Endothelial cell of umbilical vein (primary cell): ENCODE measurements around the gene SLCO2B1. TPM values are rescaled to one million over a fixed set of nuclear protein-coding genes. Genes with fewer than 3 reads are reported as not detected.

Experiments used
- BruUV-seq: library from RNA; stranded (reverse); fragments of 400-500 nt; replicated peaks from 2 replicates; lab custom pipeline; 2021; lab: Mats Ljungman, UMichigan
- CTCF ChIA-PET: fragments of 300-600, 350-600 bp; sonication (Branson Sonifier 250); formaldehyde crosslinking; loops from one replicate; lab custom pipeline; 2021; ENCODE audit warnings: antibody characterized with exemption, inconsistent platforms; lab: Charles Lee
- POLR2A ChIA-PET: fragments of 300-600, 350-600 bp; sonication (Branson Sonifier 250); formaldehyde crosslinking; loops from one replicate; lab custom pipeline; 2021; ENCODE audit warnings: antibody characterized with exemption, inconsistent platforms; lab: Charles Lee
- DNase-seq: peaks from one replicate; pipeline ENCODE4 v3.0.0-alpha.2; 2011; ENCODE audit warnings: low read depth, low spot score
- FAIRE-seq: peaks from 2 replicates; lab custom pipeline; 2011; peaks lifted over from hg19 to GRCh38; lab: Jason Lieb, UNC
- H2AFZ ChIP-seq: 2 replicates; pipeline ENCODE4 v1.6.0; 2012; ENCODE audit warnings: low read depth, low read length, control low read depth, inconsistent platforms
- H3K27ac ChIP-seq: 2 replicates; pipeline ENCODE4 v1.5.1; 2011; ENCODE audit warnings: low read depth, mild to moderate bottlenecking, control low read depth, low read length, moderate library complexity; ENCODE audit not compliant: insufficient read depth
- H3K27me3 ChIP-seq, 2 experiments: 2 replicates each; pipeline versions ENCODE4 v1.6.0 to v1.6.1; 2011; ENCODE audit warnings: low read length in 2 of 2, mixed read lengths in 1 of 2; ENCODE audit not compliant: control insufficient read depth in 2 of 2, insufficient read depth in 2 of 2
- H3K36me3 ChIP-seq, 2 experiments: 2 replicates in 1 of 2; 3 replicates in 1 of 2; pipeline ENCODE4 v1.5.1; 2011; ENCODE audit warnings: low read length in 2 of 2, mild to moderate bottlenecking in 1 of 2, moderate library complexity in 1 of 2; ENCODE audit not compliant: control insufficient read depth in 2 of 2, insufficient read depth in 2 of 2; ENCODE audit errors: extremely low read depth in 1 of 2
- H3K4me1 ChIP-seq: 3 replicates; pipeline ENCODE4 v1.5.1; 2011; ENCODE audit warnings: mild to moderate bottlenecking, low read length; ENCODE audit not compliant: control insufficient read depth, insufficient read depth; ENCODE audit errors: extremely low read depth
- H3K4me2 ChIP-seq: 2 replicates; pipeline ENCODE4 v1.6.1; 2011; ENCODE audit warnings: low read length, control low read depth, mixed read lengths; ENCODE audit not compliant: insufficient read depth
- H3K4me3 ChIP-seq, 3 experiments: fragments of 200-600 bp in 1 of 3; sonication (generic), shearing (Covaris generic) in 1 of 3; replicated peaks in 1 of 3; 2 replicates each; pipeline ENCODE4 v1.5.1; 2011 to 2016; ENCODE audit warnings: control low read depth in 3 of 3, low read length in 3 of 3, mild to moderate bottlenecking in 2 of 3, inconsistent platforms in 1 of 3, low read depth in 1 of 3, moderate library complexity in 1 of 3; ENCODE audit not compliant: insufficient read depth in 1 of 3
- H3K79me2 ChIP-seq: 2 replicates; pipeline ENCODE4 v1.6.0; 2012; ENCODE audit warnings: low read length, inconsistent platforms; ENCODE audit not compliant: control insufficient read depth, insufficient read depth
- H3K9ac ChIP-seq: replicated peaks from 2 replicates; pipeline ENCODE3; 2011; ENCODE audit warnings: low read length, control low read depth; ENCODE audit not compliant: insufficient read depth; ENCODE audit errors: extremely low read depth
- H3K9me1 ChIP-seq: replicated peaks from 3 replicates; pipeline ENCODE4 v1.6.0; 2011; ENCODE audit warnings: mild to moderate bottlenecking, low read length; ENCODE audit not compliant: control insufficient read depth, insufficient read depth; ENCODE audit errors: extremely low read depth
- H3K9me3 ChIP-seq: replicated peaks from 2 replicates; pipeline ENCODE4 v1.5.1; 2012; ENCODE audit warnings: low read length, inconsistent platforms; ENCODE audit not compliant: control insufficient read depth, insufficient read depth
- H4K20me1 ChIP-seq: replicated peaks from 2 replicates; pipeline ENCODE3; 2011; ENCODE audit warnings: mild to moderate bottlenecking, low read length; ENCODE audit not compliant: control insufficient read depth, insufficient read depth; ENCODE audit errors: extremely low read depth
- EZH2 ChIP-seq: IDR thresholded peaks from 2 replicates; pipeline ENCODE4 v1.6.1; 2012; ENCODE audit warnings: borderline replicate concordance, low read depth, mild to moderate bottlenecking, moderate library complexity, low read length, inconsistent platforms; ENCODE audit not compliant: severe bottlenecking
- FOS ChIP-seq: IDR thresholded peaks from 2 replicates; pipeline ENCODE4 v1.6.1; 2011; ENCODE audit warnings: mild to moderate bottlenecking, low read length, moderate library complexity, borderline replicate concordance; ENCODE audit not compliant: insufficient read depth
- GATA2 ChIP-seq: IDR thresholded peaks from 2 replicates; pipeline ENCODE4 v1.7.0; 2011; ENCODE audit warnings: low read depth, mild to moderate bottlenecking, moderate library complexity, mixed read lengths, low read length; ENCODE audit not compliant: insufficient read length, insufficient read depth
- JUN ChIP-seq: IDR thresholded peaks from 2 replicates; pipeline ENCODE4 v1.6.1; 2011; ENCODE audit warnings: borderline replicate concordance, low read depth; ENCODE audit not compliant: insufficient read length, insufficient read depth
- MYC ChIP-seq: IDR thresholded peaks from one replicate; pipeline ENCODE4 v1.6.1; 2011; ENCODE audit warnings: mild to moderate bottlenecking, low read depth, low read length
- POLR2A ChIP-seq: IDR thresholded peaks from 2 replicates; pipeline ENCODE4 v1.6.1; 2012; ENCODE audit warnings: low read depth, mild to moderate bottlenecking, control low read depth, low read length
- POLR2AphosphoS5 ChIP-seq: IDR thresholded peaks from 2 replicates; pipeline ENCODE4 v1.6.1; 2012; ENCODE audit warnings: low read depth, mild to moderate bottlenecking, control low read depth, low read length, moderate library complexity; ENCODE audit not compliant: insufficient read depth
- dilution Hi-C: fragments of 300-500 bp; cut with MboI; formaldehyde crosslinking; loops from one replicate; pipeline ENCODE4 v1.15.0; 2019; ENCODE audit warnings: low sequenced_read_pairs; ENCODE audit not compliant: extremely low pct_ligation_motif_present
- intact Hi-C: fragments of 100-400 bp; cut with micrococcal nuclease; formaldehyde crosslinking; loops from one replicate; pipeline ENCODE4 v1.10.0; 2022
- polyA plus RNA-seq, 4 experiments: library from polyadenylated mRNA; depleted of rRNA in 3 of 4; stranded (reverse) in 3 of 4; unstranded in 1 of 4; fragments of >200 nt; gene quantifications; 2 replicates each; pipeline versions ENCODE4 v1.2.1 to v1.2.3, GENCODE V29; 2011 to 2012; ENCODE audit warnings: missing spikeins in 1 of 4
- total RNA-seq: library from RNA; stranded (reverse); gene quantifications from 2 replicates; pipeline ENCODE4 v1.2.3, GENCODE V29; 2021
- TF ChIP-seq, protein P1 (sequence below): IDR thresholded peaks from 2 replicates; pipeline ENCODE4 v1.6.1; 2011; ENCODE audit not compliant: insufficient read depth, insufficient read length
- TF ChIP-seq, protein P2 (sequence below), 2 donors: IDR thresholded peaks; 1 replicate in 1 of 2; 2 replicates in 1 of 2; pipeline ENCODE4 v1.5.1; 2011; ENCODE audit warnings: low read length in 2 of 2, mild to moderate bottlenecking in 2 of 2, moderate library complexity in 2 of 2, control low read depth in 1 of 2, inconsistent platforms in 1 of 2, low read depth in 1 of 2; ENCODE audit not compliant: insufficient read depth in 1 of 2; ENCODE audit errors: extremely low read depth in 1 of 2

SLCO2B1 gene
- total and polyA plus RNA-seq, 2 donors (not counting 3 experiments of a cell fraction or from before 2014, with no cell fraction given): 0.04 TPM; not detected in 1

DNA sequence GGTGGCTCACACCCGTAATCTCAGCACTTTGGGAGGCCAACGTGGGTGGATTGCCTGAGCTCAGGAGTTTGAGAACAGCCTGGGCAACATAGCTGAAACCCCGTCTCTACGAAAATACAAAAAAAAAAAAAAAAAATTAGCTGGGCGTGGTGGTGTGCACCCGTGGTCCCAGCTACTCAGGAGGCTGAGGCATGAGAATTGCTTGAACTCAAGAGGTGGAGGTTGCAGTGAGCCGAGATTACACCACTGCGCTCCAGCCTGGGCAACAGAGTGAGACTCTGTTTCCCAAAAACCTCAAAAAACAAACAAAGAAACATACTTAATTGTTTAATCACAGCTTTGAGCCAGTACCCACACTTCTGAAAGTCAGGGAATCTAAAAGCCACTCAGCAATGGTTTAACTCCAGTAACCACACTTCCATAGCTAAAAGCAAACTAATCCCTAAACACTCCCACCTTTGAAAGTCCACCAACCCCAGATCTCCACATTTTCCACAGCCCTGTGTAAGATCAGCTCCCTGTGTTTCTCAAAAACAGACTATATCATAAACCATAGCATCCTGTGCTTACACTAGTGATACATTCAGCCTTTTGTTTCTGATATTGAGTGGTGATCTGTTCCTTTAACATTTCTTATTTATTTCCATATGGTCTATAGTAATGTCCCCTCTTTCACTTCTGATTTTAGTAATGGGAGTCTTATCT lies 49.3 kb upstream of the SLCO2B1 start:
- H3K4me3 ChIP-seq: no peak overlapping the region
- no peak overlapping the region for H3K4me2 ChIP-seq
- no peak overlapping the region for H2AFZ ChIP-seq
- TF ChIP-seq, protein P1, sequence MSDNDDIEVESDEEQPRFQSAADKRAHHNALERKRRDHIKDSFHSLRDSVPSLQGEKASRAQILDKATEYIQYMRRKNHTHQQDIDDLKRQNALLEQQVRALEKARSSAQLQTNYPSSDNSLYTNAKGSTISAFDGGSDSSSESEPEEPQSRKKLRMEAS: no peak
- no peak for TF ChIP-seq EZH2
- TF ChIP-seq POLR2AphosphoS5: no peak
- no peak for TF ChIP-seq FOS
- no peak for TF ChIP-seq MYC
- TF ChIP-seq, protein P2, sequence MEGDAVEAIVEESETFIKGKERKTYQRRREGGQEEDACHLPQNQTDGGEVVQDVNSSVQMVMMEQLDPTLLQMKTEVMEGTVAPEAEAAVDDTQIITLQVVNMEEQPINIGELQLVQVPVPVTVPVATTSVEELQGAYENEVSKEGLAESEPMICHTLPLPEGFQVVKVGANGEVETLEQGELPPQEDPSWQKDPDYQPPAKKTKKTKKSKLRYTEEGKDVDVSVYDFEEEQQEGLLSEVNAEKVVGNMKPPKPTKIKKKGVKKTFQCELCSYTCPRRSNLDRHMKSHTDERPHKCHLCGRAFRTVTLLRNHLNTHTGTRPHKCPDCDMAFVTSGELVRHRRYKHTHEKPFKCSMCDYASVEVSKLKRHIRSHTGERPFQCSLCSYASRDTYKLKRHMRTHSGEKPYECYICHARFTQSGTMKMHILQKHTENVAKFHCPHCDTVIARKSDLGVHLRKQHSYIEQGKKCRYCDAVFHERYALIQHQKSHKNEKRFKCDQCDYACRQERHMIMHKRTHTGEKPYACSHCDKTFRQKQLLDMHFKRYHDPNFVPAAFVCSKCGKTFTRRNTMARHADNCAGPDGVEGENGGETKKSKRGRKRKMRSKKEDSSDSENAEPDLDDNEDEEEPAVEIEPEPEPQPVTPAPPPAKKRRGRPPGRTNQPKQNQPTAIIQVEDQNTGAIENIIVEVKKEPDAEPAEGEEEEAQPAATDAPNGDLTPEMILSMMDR (IDR thresholded peaks at IDR 0.05; ENCODE audit: extremely low read depth in 1 of 2, insufficient read depth in 1 of 2, low read depth in 1 of 2, low read length in 2 of 2): no peak
- no peak for TF ChIP-seq JUN
- no peak for TF ChIP-seq GATA2
- no peak for TF ChIP-seq POLR2A
- ChIA-PET CTCF (interaction anchor here (0.7 kb wide), 1 partner anchor 84 kb away, joined by 3 read pairs; no protein-coding TSS in a partner anchor), POLR2A (no interaction called here)
- H3K27ac ChIP-seq: no peak overlapping the region
- no TSS peak for BruUV-seq
- H4K20me1 ChIP-seq: no peaks in the 10 kb centered on the region
- dilution Hi-C loops (no loop called here), intact Hi-C loops (no loop called here)
- H3K27me3 ChIP-seq: peaks cover 0 to 2% of the 10 kb centered on the region in 2 experiments
- H3K36me3 ChIP-seq: no peaks in the 10 kb centered on the region
- DNase-seq: no peak
- H3K9me3 ChIP-seq: no peaks in the 10 kb centered on the region
- H3K9ac ChIP-seq: no peak overlapping the region
- FAIRE-seq: no peak
- peaks cover 2% of the 10 kb centered on the region for H3K4me1 ChIP-seq
- H3K9me1 ChIP-seq: no peaks in the 10 kb centered on the region
- no peaks in the 10 kb centered on the region for H3K79me2 ChIP-seq
